ENCODE results near the gene ADARB1.

Gene ADARB1

DNA sequence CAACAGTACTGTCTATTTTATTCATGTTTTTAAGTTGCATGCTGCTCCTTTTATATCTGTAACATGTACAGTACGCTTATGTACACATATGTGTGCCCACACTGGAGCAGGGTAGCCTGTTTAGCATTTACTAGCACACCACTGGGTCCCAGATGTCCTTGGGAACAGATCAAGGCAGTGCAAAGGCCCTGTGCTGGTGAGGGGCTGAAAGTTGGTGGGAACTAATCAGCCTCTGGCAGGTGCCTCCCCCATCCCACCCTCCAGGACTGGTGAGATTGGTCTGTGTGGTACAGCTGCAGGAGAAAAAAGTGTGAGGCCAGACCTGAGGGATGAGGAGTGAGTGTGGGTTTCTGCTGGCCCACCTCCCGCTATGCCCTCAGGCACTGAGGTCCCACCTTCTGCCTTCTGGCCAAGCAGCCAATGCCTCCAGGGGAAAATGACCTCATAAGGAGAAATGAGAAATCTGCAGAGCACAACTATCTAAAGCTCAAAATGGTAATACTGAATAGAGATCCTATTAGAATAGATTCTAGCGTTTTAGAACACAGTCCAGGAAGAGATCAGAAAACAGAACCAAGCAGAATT, 154.4 kb downstream of the ADARB1 start:
- no peaks in the 10 kb centered on the region for H3K9me2 ChIP-seq (ENCODE audit: low read depth, low read length)
- H3K9ac ChIP-seq (ENCODE audit: low read length): no peak overlapping the region
- H3K4me1 ChIP-seq (ENCODE audit: insufficient read depth, low read length, severe bottlenecking): peaks cover 6% of the 10 kb centered on the region
- H3F3A ChIP-seq (ENCODE audit: insufficient read depth, low read length): no peaks in the 10 kb centered on the region
- H3K27me3 ChIP-seq (ENCODE audit: insufficient read depth, low read length): no peaks in the 10 kb centered on the region; the same call in 1 of the 2 replicates
- H3K27ac ChIP-seq (ENCODE audit: low read depth, low read length, poor library complexity, severe bottlenecking): no peak overlapping the region
- no peak overlapping the region for H3K4me2 ChIP-seq (ENCODE audit: low read length)
- TF ChIP-seq, protein P1, sequence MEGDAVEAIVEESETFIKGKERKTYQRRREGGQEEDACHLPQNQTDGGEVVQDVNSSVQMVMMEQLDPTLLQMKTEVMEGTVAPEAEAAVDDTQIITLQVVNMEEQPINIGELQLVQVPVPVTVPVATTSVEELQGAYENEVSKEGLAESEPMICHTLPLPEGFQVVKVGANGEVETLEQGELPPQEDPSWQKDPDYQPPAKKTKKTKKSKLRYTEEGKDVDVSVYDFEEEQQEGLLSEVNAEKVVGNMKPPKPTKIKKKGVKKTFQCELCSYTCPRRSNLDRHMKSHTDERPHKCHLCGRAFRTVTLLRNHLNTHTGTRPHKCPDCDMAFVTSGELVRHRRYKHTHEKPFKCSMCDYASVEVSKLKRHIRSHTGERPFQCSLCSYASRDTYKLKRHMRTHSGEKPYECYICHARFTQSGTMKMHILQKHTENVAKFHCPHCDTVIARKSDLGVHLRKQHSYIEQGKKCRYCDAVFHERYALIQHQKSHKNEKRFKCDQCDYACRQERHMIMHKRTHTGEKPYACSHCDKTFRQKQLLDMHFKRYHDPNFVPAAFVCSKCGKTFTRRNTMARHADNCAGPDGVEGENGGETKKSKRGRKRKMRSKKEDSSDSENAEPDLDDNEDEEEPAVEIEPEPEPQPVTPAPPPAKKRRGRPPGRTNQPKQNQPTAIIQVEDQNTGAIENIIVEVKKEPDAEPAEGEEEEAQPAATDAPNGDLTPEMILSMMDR (IDR thresholded peaks at IDR 0.05; ENCODE audit: low read length): no peak
- no peak for TF ChIP-seq EZH2 (IDR thresholded peaks at IDR 0.05; ENCODE audit: borderline replicate concordance, low read length)
- H3K79me2 ChIP-seq (ENCODE audit: insufficient read depth, low read length): no peaks in the 10 kb centered on the region
- no peaks in the 10 kb centered on the region for H4K20me1 ChIP-seq (ENCODE audit: insufficient read depth, low read length)
- H3K36me3 ChIP-seq (ENCODE audit: insufficient read depth, low read length): no peaks in the 10 kb centered on the region
- no peak overlapping the region for H3K4me3 ChIP-seq (ENCODE audit: low read depth, low read length, poor library complexity, severe bottlenecking)
- H2AFZ ChIP-seq (ENCODE audit: low read length): no peak overlapping the region
- H3K9me3 ChIP-seq (ENCODE audit: low read length): no peaks in the 10 kb centered on the region

DNA sequence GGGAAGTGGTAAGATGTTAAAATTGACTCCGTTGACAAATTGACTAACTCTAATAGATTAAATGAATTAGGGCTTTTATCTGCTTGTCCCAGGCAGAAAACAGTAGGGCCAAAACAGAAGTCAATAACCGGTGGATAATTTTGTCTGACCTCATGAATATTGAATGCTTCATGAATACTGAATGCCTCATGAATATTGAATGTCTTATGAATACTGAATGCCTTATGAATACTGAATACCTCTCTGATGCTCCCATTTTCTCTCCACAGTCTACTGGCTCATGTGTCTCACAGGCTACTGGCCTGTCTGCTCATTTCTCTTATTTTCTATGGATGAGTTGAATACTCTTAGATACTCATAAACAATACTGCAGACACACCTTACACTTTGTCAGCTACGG, 157.3 kb downstream of the ADARB1 start:
- Histone ChIP-seq H3K4me1 (ENCODE audit: insufficient read depth, low read length, severe bottlenecking) (peaks cover 11% of the 10 kb centered on the region), H3K4me3 (ENCODE audit: low read depth, low read length, poor library complexity, severe bottlenecking) (no peak overlapping the region), H3K79me2 (ENCODE audit: insufficient read depth, low read length) (no peaks in the 10 kb centered on the region), H3K4me2 (ENCODE audit: low read length) (no peak overlapping the region), H3F3A (ENCODE audit: insufficient read depth, low read length) (no peaks in the 10 kb centered on the region), H3K9me2 (ENCODE audit: low read depth, low read length) (no peaks in the 10 kb centered on the region), H2AFZ (ENCODE audit: low read length) (no peak overlapping the region), H3K9me3 (ENCODE audit: low read length) (peaks cover 3% of the 10 kb centered on the region; the same call in 1 of the 2 replicates), H3K9ac (ENCODE audit: low read length) (no peak overlapping the region), H3K27me3 (ENCODE audit: insufficient read depth, low read length) (no peaks in the 10 kb centered on the region), H3K36me3 (ENCODE audit: insufficient read depth, low read length) (no peaks in the 10 kb centered on the region), H4K20me1 (ENCODE audit: insufficient read depth, low read length) (no peaks in the 10 kb centered on the region), H3K27ac (ENCODE audit: low read depth, low read length, poor library complexity, severe bottlenecking) (no peak overlapping the region)
- TF ChIP-seq EZH2 (IDR thresholded peaks at IDR 0.05; ENCODE audit: borderline replicate concordance, low read length): no peak
- TF ChIP-seq, protein P1 (IDR thresholded peaks at IDR 0.05; ENCODE audit: low read length): no peak

DNA sequence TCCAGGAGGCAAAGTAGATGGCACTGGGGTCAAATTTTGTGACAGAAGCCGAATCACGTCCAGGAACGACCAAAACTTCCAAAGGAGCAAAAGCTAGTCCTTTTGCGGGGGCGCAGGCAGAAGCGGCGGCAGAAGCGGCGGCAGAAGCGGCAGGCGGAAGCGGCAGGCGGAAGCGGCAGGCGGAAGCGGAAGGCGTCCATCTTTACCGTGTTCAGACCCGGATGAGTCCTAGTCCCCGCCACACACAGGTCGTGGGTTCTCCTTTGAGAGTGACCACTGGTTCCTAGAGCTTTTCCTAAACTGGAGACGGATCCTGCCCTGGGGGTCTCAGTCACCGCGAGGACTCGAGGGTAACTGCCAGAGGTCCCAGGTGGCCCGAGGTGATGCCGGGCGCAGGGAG, 159.7 kb downstream of the ADARB1 start:
- H3K79me2 ChIP-seq (ENCODE audit: insufficient read depth, low read length): no peaks in the 10 kb centered on the region
- peak overlapping the region; percentile 80 for H3K4me3 ChIP-seq (ENCODE audit: low read depth, low read length, poor library complexity, severe bottlenecking)
- H3K9me3 ChIP-seq (ENCODE audit: low read length): peaks cover 3% of the 10 kb centered on the region; the same call in 1 of the 2 replicates
- H3K27me3 ChIP-seq (ENCODE audit: insufficient read depth, low read length): no peaks in the 10 kb centered on the region
- no peaks in the 10 kb centered on the region for H3K9me2 ChIP-seq (ENCODE audit: low read depth, low read length)
- H3K9ac ChIP-seq (ENCODE audit: low read length): peak overlapping the region; percentile 59
- no peak for TF ChIP-seq EZH2 (IDR thresholded peaks at IDR 0.05; ENCODE audit: borderline replicate concordance, low read length)
- TF ChIP-seq, protein P1 (IDR thresholded peaks at IDR 0.05; ENCODE audit: low read length): no peak
- peaks cover 8% of the 10 kb centered on the region for H3K4me1 ChIP-seq (ENCODE audit: insufficient read depth, low read length, severe bottlenecking)
- H3K4me2 ChIP-seq (ENCODE audit: low read length): peak overlapping the region; percentile 79
- H3K36me3 ChIP-seq (ENCODE audit: insufficient read depth, low read length): no peaks in the 10 kb centered on the region
- H4K20me1 ChIP-seq (ENCODE audit: insufficient read depth, low read length): no peaks in the 10 kb centered on the region
- H3K27ac ChIP-seq (ENCODE audit: low read depth, low read length, poor library complexity, severe bottlenecking): no peak overlapping the region
- H2AFZ ChIP-seq (ENCODE audit: low read length): peak overlapping the region; percentile 72
- no peaks in the 10 kb centered on the region for H3F3A ChIP-seq (ENCODE audit: insufficient read depth, low read length)

All from OCI-LY1 (cell line).